ENCODE results near the gene CD46. TPM values are rescaled to one million over a fixed set of nuclear protein-coding genes. Genes with fewer than 3 reads are reported as not detected.

Gene CD46
- total and polyA plus RNA-seq, 2 donors (not counting 1 experiment from before 2014, with no cell fraction given): 38.6 to 173 TPM

- H3K9ac ChIP-seq (ENCODE audit: low read length): no peak overlapping the region
- TF ChIP-seq EZH2 (IDR thresholded peaks at IDR 0.05; ENCODE audit: borderline replicate concordance, insufficient read depth, low read depth, low read length, poor library complexity, severe bottlenecking) (no peak), CTCF (IDR thresholded peaks at IDR 0.05) (no peak)
- H3K27ac ChIP-seq (ENCODE audit: low read length in 2 of 2): peak overlapping the region in 1 of 2 donors; percentile 24
- peaks cover 25 to 34% of the 10 kb centered on the region in 2 donors for H3K4me1 ChIP-seq (ENCODE audit: control insufficient read depth in 2 of 2, insufficient read depth in 2 of 2, low read length in 2 of 2)
- H4K20me1 ChIP-seq (ENCODE audit: control insufficient read depth, insufficient read depth, low read length, poor library complexity, severe bottlenecking): peaks cover 36% of the 10 kb centered on the region
- H3K4me3 Mint-ChIP-seq: no peak overlapping the region
- H3K79me2 ChIP-seq (ENCODE audit: control insufficient read depth, insufficient read depth, low read length): peaks cover 16% of the 10 kb centered on the region
- WGBS (ENCODE audit: insufficient coverage): 76% methylated on average over 4 of the region's 5 CpGs
- no peak overlapping the region for H3K27ac Mint-ChIP-seq
- peaks cover 0 to 87% of the 10 kb centered on the region in 2 experiments for H3K36me3 ChIP-seq (replicated peaks in 1 of 2; ENCODE audit: control extremely low read depth in 1 of 2, control insufficient read depth in 1 of 2, extremely low read depth in 1 of 2, insufficient read depth in 2 of 2, low read length in 1 of 2)
- H3K27me3 ChIP-seq (replicated peaks in 1 of 4; ENCODE audit: control extremely low read depth in 1 of 4, control insufficient read depth in 3 of 4, insufficient read depth in 4 of 4, low read length in 3 of 4): no peaks in the 10 kb centered on the region
- no peak overlapping the region for H3K4me3 ChIP-seq (ENCODE audit: control extremely low read depth in 1 of 5, extremely low read depth in 1 of 5, insufficient read depth in 1 of 5, low read depth in 2 of 5, low read length in 4 of 5)
- CTCF ChIA-PET: interaction anchor here (2.5 kb wide), 1 partner anchor 8 kb away, joined by 14 read pairs; no protein-coding TSS in a partner anchor
- H2AFZ ChIP-seq (ENCODE audit: insufficient read depth, low read depth, low read length, poor library complexity, severe bottlenecking): no peak overlapping the region
- POLR2A ChIA-PET: no interaction called here
- no peaks in the 10 kb centered on the region for H3K27me3 Mint-ChIP-seq
- intact Hi-C loops (cut with micrococcal nuclease): no loop called here
- no peak overlapping the region for H3K4me2 ChIP-seq (replicated peaks; ENCODE audit: low read depth, low read length, poor library complexity, severe bottlenecking)
- H3K9me3 Mint-ChIP-seq (ENCODE audit: insufficient read depth): no peaks in the 10 kb centered on the region
- H3K4me1 Mint-ChIP-seq: peaks cover 52% of the 10 kb centered on the region
- DNase-seq: peak; percentile 17
- no peaks in the 10 kb centered on the region for H3K9me3 ChIP-seq (ENCODE audit: control extremely low read depth in 1 of 3, control insufficient read depth in 2 of 3, insufficient read depth in 1 of 3, low read length in 2 of 3)
- ATAC-seq (ENCODE audit: low read depth): no peak
Observed at GRCh38 chr1:207804721-207805468, 53.0 kb downstream of the CD46 start.

DNA sequence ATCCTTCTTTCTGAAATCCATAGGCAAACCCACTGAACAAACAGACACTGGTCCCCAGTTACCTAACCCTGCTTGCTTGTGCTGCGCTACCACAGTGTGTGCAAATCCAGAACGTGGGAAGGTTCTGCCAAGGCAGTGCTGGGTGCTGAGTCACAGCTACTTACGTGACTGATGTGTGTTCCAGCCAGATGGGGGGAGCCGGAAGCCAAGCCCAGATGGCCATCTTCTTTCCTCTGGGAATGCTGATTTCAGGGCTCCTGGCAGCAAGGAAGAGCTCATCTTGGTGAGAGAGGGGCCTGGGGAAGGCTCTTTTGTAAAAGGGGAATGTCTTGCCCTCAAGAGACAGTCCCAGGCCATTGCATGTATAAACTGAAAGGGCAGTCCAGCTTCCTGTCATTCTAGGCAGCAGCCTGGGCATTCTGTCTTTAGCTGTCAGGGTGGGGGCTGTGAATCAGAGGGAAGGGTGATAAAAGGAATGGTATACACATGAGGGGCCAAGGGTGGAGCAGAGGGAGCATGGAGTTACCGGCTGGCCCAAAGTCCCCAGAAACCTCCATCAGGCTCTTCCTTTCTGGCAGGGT, 54.1 kb downstream of the CD46 start:
- no peak overlapping the region for H3K4me2 ChIP-seq (replicated peaks; ENCODE audit: low read depth, low read length, poor library complexity, severe bottlenecking)
- H3K27me3 Mint-ChIP-seq: no peaks in the 10 kb centered on the region
- DNase-seq: peak; percentile 14
- H3K4me1 ChIP-seq (ENCODE audit: control insufficient read depth in 2 of 2, insufficient read depth in 2 of 2, low read length in 2 of 2): peaks cover 25 to 32% of the 10 kb centered on the region in 2 donors
- H3K9ac ChIP-seq (ENCODE audit: low read length): no peak overlapping the region
- WGBS (ENCODE audit: insufficient coverage): 90% methylated on average over 4 of the region's 5 CpGs
- peak overlapping the region in 1 of 2 donors; percentile 82 for H3K27ac ChIP-seq (ENCODE audit: low read length in 2 of 2)
- peaks cover 53% of the 10 kb centered on the region for H3K4me1 Mint-ChIP-seq
- H3K4me3 Mint-ChIP-seq: no peak overlapping the region
- peaks cover 1 to 92% of the 10 kb centered on the region in 2 experiments for H3K36me3 ChIP-seq (replicated peaks in 1 of 2; ENCODE audit: control extremely low read depth in 1 of 2, control insufficient read depth in 1 of 2, extremely low read depth in 1 of 2, insufficient read depth in 2 of 2, low read length in 1 of 2)
- H2AFZ ChIP-seq (ENCODE audit: insufficient read depth, low read depth, low read length, poor library complexity, severe bottlenecking): no peak overlapping the region
- H3K27me3 ChIP-seq (replicated peaks in 1 of 4; ENCODE audit: control extremely low read depth in 1 of 4, control insufficient read depth in 3 of 4, insufficient read depth in 4 of 4, low read length in 3 of 4): no peaks in the 10 kb centered on the region
- peak overlapping the region; percentile 26 for H3K27ac Mint-ChIP-seq
- H4K20me1 ChIP-seq (ENCODE audit: control insufficient read depth, insufficient read depth, low read length, poor library complexity, severe bottlenecking): peaks cover 44% of the 10 kb centered on the region
- intact Hi-C loops (cut with micrococcal nuclease): loop anchor here (2.0 kb wide), 1 partner anchor 17 kb away; no protein-coding TSS in a partner anchor
- H3K9me3 ChIP-seq (ENCODE audit: control extremely low read depth in 1 of 3, control insufficient read depth in 2 of 3, insufficient read depth in 1 of 3, low read length in 2 of 3): no peaks in the 10 kb centered on the region
- ChIA-PET POLR2A (no interaction called here), CTCF (interaction anchor here (1.1 to 2.5 kb wide), 5 partner anchors 9 to 78 kb away, joined by 3 to 14 read pairs (median 3); no protein-coding TSS in a partner anchor)
- no peak for ATAC-seq (ENCODE audit: low read depth)
- no peak overlapping the region for H3K4me3 ChIP-seq (ENCODE audit: control extremely low read depth in 1 of 5, extremely low read depth in 1 of 5, insufficient read depth in 1 of 5, low read depth in 2 of 5, low read length in 4 of 5)
- H3K79me2 ChIP-seq (ENCODE audit: control insufficient read depth, insufficient read depth, low read length): peaks cover 26% of the 10 kb centered on the region
- TF ChIP-seq EZH2 (IDR thresholded peaks at IDR 0.05; ENCODE audit: borderline replicate concordance, insufficient read depth, low read depth, low read length, poor library complexity, severe bottlenecking): no peak
- TF ChIP-seq CTCF (IDR thresholded peaks at IDR 0.05): no peak
- no peaks in the 10 kb centered on the region for H3K9me3 Mint-ChIP-seq (ENCODE audit: insufficient read depth)
